T-helper 2 cell treated with Interferon-gamma antibody and Interleukin-4, amounts not matched to agents 5 μg/mL and 100 μg/mL, for 36 hours (primary cell): Measurements from ENCODE around the gene NSMF.
"Not testable (repeated sequence)": the region's sequence is repeated elsewhere in the genome, so short reads cannot be mapped to it uniquely, and the experiment has no call there.

Source experiments
- DNase-seq: peaks from one replicate; pipeline ENCODE4 v3.0.0; 2021; ENCODE audit warnings: low spot score
- H3K27ac Mint-ChIP-seq: one replicate; pipeline ENCODE4 v1.8.0; 2021; ENCODE audit warnings: mild to moderate bottlenecking, mixed read lengths
- H3K27me3 Mint-ChIP-seq: one replicate; pipeline ENCODE4 v1.8.0; 2021; ENCODE audit warnings: low read depth, mixed read lengths
- H3K36me3 Mint-ChIP-seq: one replicate; pipeline ENCODE4 v1.8.0; 2021; ENCODE audit warnings: low read depth, mixed read lengths
- H3K4me1 Mint-ChIP-seq: one replicate; pipeline ENCODE4 v1.8.0; 2021; ENCODE audit warnings: low read depth, mixed read lengths
- H3K4me3 Mint-ChIP-seq: one replicate; pipeline ENCODE4 v1.8.0; 2022; ENCODE audit warnings: mild to moderate bottlenecking, moderate library complexity, mixed read lengths
- H3K9me3 Mint-ChIP-seq: one replicate; pipeline ENCODE4 v1.8.0; 2021; ENCODE audit warnings: mixed read lengths

NSMF gene

GRCh38 chr9:137452761-137453642 lies 6.1 kb downstream of the NSMF start:
- DNase-seq: no peak
- H3K36me3 Mint-ChIP-seq: peaks cover 20% of the 10 kb centered on the region
- H3K4me1 Mint-ChIP-seq: peaks cover 14% of the 10 kb centered on the region

GRCh38 chr9:137452006-137452760 lies 7.0 kb downstream of the NSMF start:
- H3K27me3 Mint-ChIP-seq: no peaks in the 10 kb centered on the region

More at GRCh38 chr9:137452761-137453642, 6.1 kb downstream of the NSMF start:
- Mint-ChIP-seq H3K27ac (no peak overlapping the region), H3K4me3 (peak overlapping the region; percentile 32), H3K27me3 (no peaks in the 10 kb centered on the region), H3K9me3 (no peaks in the 10 kb centered on the region)

DNA sequence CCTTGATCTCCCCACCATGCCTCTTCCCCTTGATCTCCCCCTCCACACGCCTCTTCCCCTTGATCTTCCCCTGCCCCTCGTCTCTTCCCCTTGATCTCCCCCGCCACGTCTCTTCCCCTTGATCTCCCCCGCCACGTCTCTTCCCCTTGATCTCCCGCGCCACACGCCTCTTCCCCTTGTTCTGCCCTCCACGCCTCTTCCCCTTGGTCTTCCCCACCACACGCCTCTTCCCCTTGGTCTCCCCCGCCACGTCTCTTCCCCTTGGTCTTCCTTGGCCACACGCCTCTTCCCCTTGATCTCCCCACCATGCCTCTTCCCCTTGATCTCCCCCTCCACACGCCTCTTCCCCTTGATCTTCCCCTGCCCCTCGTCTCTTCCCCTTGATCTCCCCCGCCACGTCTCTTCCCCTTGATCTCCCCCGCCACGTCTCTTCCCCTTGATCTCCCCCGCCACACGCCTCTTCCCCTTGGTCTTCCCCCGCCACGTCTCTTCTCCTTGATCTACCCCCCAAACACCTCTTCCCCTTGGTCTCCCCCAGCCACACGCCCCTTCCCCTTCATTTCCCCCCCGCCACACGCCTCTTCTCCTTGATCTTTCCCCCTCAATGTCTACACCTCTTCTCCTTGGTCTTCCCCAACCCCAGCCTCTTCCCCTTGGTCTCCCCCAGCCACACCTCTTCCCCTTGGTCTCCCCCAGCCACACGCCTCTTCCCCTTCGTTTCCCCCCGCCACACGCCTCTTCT lies 7.7 kb downstream of the NSMF start:
- H3K27me3 Mint-ChIP-seq, DNase-seq, H3K27ac Mint-ChIP-seq, H3K4me3 Mint-ChIP-seq, H3K9me3 Mint-ChIP-seq: not testable (repeated sequence)
- H3K4me1 Mint-ChIP-seq: peaks cover 12% of the 10 kb centered on the region
- peaks cover 19% of the 10 kb centered on the region for H3K36me3 Mint-ChIP-seq

More at GRCh38 chr9:137452006-137452760, 7.0 kb downstream of the NSMF start:
- Mint-ChIP-seq H3K36me3 (peaks cover 20% of the 10 kb centered on the region), H3K27ac (no peak overlapping the region), H3K4me3 (peak overlapping the region; percentile 62), H3K4me1 (peaks cover 14% of the 10 kb centered on the region), H3K9me3 (no peaks in the 10 kb centered on the region)
- DNase-seq: no peak

- not testable (repeated sequence) for H3K27ac Mint-ChIP-seq
Measured at GRCh38 chr9:137450539-137451222, 8.5 kb downstream of the NSMF start.

GRCh38 chr9:137449931-137450538 lies 9.1 kb downstream of the NSMF start:
- no peak for DNase-seq
- Mint-ChIP-seq H3K36me3 (peaks cover 13% of the 10 kb centered on the region), H3K27ac (peak overlapping the region; percentile 52), H3K9me3 (no peaks in the 10 kb centered on the region), H3K4me1 (peaks cover 15% of the 10 kb centered on the region), H3K4me3 (peak overlapping the region; percentile 17), H3K27me3 (no peaks in the 10 kb centered on the region)

More at GRCh38 chr9:137450539-137451222, 8.5 kb downstream of the NSMF start:
- not testable (repeated sequence) for DNase-seq, H3K4me1 Mint-ChIP-seq, H3K27me3 Mint-ChIP-seq, H3K9me3 Mint-ChIP-seq
- Mint-ChIP-seq H3K4me3 (peak overlapping the region; percentile 15), H3K36me3 (peaks cover 14% of the 10 kb centered on the region)

DNA sequence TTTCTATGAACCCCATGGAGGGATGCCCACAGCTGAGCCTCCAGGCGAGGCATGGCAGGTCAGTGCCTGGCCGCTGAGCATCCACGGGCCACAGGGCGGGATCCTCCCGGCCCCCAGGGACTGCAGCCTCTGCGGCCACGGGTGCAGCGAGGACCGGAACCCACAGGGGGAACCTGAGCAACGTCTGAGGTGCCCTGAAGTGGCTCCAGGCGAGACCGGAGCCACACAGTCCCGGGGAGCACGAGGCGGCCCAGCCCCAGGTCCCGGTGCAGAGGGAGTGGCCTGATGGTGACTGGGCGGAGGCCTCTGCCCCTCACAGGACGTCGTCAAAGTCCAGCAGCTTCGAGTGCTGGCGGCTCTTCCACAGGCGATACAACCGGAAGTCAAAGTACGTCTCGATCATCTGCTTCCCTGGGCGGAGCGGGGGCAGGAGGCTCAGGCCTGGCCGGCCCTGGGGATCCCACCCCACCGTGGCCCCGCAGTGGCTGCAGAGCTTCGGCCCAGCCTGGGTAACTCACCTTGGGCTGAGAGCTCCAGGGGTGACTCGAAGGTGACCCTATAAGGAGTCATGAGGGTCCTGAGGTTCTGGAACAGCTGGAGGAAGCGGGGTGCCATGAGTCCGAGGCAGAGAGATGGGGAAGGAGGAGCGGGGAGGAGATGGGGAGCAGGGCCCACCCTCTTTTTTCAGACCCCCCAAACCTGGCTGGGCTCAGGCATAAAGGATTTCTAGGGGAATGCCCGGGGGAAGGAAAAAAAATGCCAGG lies 9.9 kb downstream of the NSMF start:
- H3K27me3 Mint-ChIP-seq: no peaks in the 10 kb centered on the region
- H3K4me3 Mint-ChIP-seq: no peak overlapping the region
- no peaks in the 10 kb centered on the region for H3K9me3 Mint-ChIP-seq
- peaks cover 16% of the 10 kb centered on the region for H3K4me1 Mint-ChIP-seq
- H3K27ac Mint-ChIP-seq: no peak overlapping the region
- DNase-seq: no peak
- peaks cover 13% of the 10 kb centered on the region for H3K36me3 Mint-ChIP-seq

DNA sequence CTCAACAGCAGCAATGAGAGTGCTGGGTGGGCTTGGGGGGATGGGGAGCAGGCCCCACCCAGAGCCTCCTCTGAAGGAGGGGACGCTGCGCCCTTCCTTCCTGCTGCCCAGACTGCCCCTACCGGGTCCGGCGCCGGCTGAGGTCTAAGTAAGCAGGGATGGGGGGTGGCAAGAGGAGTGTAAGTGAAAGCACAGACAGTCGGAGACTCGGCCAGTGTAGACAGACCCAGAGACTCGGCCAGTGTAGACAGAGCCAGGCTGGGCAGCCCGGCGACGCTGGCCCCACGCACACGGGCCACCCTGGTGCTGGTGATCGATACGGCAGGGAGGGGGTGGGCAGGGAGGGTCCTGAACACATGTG lies 10.6 kb downstream of the NSMF start:
- Mint-ChIP-seq H3K4me3 (no peak overlapping the region), H3K27me3 (peaks cover 3% of the 10 kb centered on the region), H3K4me1 (peaks cover 16% of the 10 kb centered on the region), H3K36me3 (peaks cover 10% of the 10 kb centered on the region), H3K9me3 (no peaks in the 10 kb centered on the region), H3K27ac (no peak overlapping the region)
- no peak for DNase-seq

DNA sequence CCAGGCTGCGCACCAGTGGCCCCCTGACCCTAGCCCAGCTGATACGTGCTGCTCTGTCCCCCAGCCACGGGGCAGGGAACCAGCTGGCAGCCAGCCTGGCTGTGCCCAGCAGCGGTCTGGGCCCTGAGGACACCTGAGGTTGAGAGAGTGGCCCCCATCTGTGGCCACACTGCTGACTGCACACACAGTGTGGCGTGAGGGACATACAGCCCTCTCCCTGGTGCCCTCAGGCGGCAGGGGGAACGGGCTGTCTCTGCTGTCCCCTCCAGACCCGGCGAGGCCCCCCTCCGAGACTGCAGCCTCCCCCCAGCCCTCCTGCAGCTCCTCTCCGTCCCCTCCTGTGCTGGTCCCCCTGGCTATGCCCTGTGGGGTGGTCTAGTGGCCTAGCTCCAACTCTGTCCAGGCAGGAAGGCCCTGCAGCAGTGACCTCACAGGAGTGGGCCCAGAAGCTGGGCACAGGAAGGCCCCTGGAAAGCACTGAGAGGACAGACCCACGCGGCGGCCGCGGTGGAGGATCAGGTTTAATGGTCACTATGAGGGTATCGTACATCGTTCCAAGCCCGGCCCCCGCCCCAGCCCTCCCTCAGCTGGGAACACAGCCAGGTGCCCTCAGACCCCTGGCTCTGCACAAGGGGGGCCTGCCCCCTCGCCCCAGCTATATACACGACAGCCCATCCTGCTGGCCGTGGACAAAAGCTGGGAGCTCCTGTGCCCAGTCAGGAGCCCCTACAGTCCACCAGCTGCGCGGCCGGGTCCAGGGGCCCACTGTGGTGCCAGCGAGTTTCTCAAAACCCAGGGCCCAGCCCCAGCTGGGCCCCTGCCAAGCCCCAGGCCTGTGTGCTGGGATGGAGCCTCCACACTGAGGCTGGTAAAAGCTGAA lies 11.2 kb downstream of the NSMF start:
- peaks cover 9% of the 10 kb centered on the region for H3K36me3 Mint-ChIP-seq
- H3K4me3 Mint-ChIP-seq: no peak overlapping the region
- no peak for DNase-seq
- peaks cover 6% of the 10 kb centered on the region for H3K27me3 Mint-ChIP-seq
- no peak overlapping the region for H3K27ac Mint-ChIP-seq
- no peaks in the 10 kb centered on the region for H3K9me3 Mint-ChIP-seq
- peaks cover 16% of the 10 kb centered on the region for H3K4me1 Mint-ChIP-seq

DNA sequence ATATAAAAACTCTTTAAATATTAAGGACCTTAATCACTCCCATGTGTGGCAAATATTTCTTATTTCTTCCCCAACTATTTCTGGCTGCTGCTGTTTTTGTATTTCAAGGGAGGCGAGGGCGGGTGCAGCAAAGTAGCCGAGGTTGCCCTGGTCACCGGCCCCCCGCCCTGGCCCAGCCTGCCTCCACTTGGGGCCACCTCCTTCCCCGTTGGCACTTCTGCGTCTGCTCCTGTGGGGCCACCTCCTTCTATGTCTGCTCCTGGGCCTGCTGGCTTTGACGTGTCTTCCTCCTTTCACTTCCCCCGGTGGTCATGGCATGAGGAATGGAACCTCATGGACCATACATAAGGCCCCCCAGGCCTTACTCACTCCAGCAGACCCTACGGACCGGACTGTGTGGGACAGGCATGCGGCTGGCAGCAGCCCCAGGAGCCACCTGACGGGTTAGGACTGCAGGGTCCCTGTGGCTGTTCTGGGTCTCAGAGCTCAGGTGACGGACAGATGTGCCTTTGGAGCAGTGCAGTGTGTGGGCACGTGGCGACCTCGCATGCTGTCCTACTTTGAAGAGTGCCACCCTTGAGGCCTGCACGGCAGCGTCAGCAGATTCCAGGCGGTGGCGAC lies 12.2 kb downstream of the NSMF start:
- Mint-ChIP-seq H3K4me3 (no peak overlapping the region), H3K36me3 (peaks cover 7% of the 10 kb centered on the region), H3K4me1 (peaks cover 14% of the 10 kb centered on the region), H3K27ac (no peak overlapping the region), H3K27me3 (peaks cover 10% of the 10 kb centered on the region), H3K9me3 (no peaks in the 10 kb centered on the region)
- no peak for DNase-seq

DNA sequence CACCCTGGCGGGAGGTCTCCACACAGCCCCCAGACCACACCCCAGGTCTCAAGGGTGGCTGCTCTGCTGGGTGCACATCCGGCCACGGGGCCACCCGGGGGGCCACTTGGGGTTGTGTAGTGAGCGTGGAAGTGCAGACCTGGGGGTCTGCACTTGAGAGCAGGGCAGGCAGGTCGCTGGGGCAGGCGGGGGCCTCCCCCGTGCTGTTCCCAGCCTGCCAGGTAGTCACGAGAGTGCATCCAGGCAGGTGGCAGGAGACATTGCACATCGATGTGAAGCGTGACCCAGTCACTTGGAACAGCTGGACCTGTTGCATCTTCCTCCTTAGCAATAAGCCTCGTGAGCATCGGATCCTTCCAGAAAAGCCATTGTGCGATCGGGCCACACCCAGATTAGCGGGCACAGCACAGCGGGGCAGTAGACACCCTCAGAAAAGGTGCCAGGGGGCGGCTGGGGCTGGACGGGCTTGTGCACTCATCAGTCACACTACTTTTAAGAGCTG lies 13.2 kb downstream of the NSMF start:
- Mint-ChIP-seq H3K4me1 (peaks cover 15% of the 10 kb centered on the region), H3K9me3 (no peaks in the 10 kb centered on the region), H3K4me3 (no peak overlapping the region), H3K27me3 (peaks cover 12% of the 10 kb centered on the region), H3K27ac (no peak overlapping the region), H3K36me3 (peaks cover 7% of the 10 kb centered on the region)
- no peak for DNase-seq

DNA sequence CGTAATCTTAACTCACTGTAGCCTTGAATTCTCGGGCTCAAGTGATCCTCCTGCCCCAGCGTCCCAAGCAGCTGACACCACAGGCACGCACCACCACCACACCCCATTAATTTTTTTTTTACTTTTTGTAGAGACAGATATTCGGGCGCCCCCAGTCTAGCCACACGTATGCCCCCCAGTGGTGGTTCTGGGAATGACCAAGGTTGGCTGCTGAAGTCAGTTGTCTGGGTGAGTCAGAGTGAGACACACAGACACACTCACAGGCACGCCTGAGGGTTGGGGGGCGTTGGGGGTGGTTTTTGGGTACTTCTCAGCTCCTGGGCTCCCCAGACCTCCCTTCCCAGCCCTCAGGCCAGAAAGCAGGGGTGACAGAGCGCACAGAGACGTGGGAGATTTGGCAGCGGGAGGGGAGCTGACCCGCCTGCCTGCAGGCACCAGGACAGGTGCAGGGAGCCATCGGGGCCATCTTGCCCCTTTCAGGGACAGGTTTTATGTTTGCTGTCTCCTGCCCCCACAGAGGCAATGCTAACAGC lies 13.8 kb downstream of the NSMF start:
- H3K4me1 Mint-ChIP-seq: peaks cover 13% of the 10 kb centered on the region
- DNase-seq: peak; percentile 79
- no peaks in the 10 kb centered on the region for H3K9me3 Mint-ChIP-seq
- peak overlapping the region; percentile 66 for H3K27ac Mint-ChIP-seq
- no peak overlapping the region for H3K4me3 Mint-ChIP-seq
- H3K27me3 Mint-ChIP-seq: peaks cover 12% of the 10 kb centered on the region
- H3K36me3 Mint-ChIP-seq: peaks cover 4% of the 10 kb centered on the region
